HepG2 (cell line): ENCODE results near the gene SEPHS2. TPM values are rescaled to one million over a fixed set of nuclear protein-coding genes. Genes with fewer than 3 reads are reported as not detected.

Experiments used
- BCL6 ChIP-seq: IDR thresholded peaks from 2 replicates; pipeline ENCODE4 v1.6.1; 2016; ENCODE audit warnings: missing genetic modification reagents, missing compliant biosample characterization
- DMTF1 ChIP-seq: sonication (generic); formaldehyde crosslinking; IDR thresholded peaks from 2 replicates; pipeline ENCODE4 v1.4.0; 2020; ENCODE audit warnings: mild to moderate bottlenecking, missing genetic modification reagents
- HOXD1 ChIP-seq: sonication (generic); formaldehyde crosslinking; IDR thresholded peaks from 2 replicates; pipeline ENCODE4 v1.5.0; 2020; ENCODE audit warnings: missing genetic modification reagents
- IKZF1 ChIP-seq: fragments of 450-650 bp; IDR thresholded peaks from 2 replicates; pipeline ENCODE4 v1.7.1; 2016
- MAZ ChIP-seq, 2 experiments: sonication (generic) in 1 of 2; formaldehyde crosslinking in 1 of 2; IDR thresholded peaks; 2 replicates each; pipeline versions ENCODE4 v1.5.0 to v1.6.1; 2012 to 2020; ENCODE audit warnings: low read depth in 2 of 2, mild to moderate bottlenecking in 2 of 2, borderline replicate concordance in 1 of 2, improper control_type of control experiment in 1 of 2, low read length in 1 of 2, missing genetic modification reagents in 1 of 2, moderate library complexity in 1 of 2
- MED8 ChIP-seq: sonication (generic); formaldehyde crosslinking; IDR thresholded peaks from 2 replicates; pipeline ENCODE4 v1.8.1; 2023; ENCODE audit warnings: mild to moderate bottlenecking, missing genetic modification reagents; ENCODE audit not compliant: insufficient replicate concordance
- MXD4 ChIP-seq: IDR thresholded peaks from 2 replicates; pipeline ENCODE4 v1.6.1; 2016; ENCODE audit warnings: mild to moderate bottlenecking, missing biosample characterization, missing genetic modification reagents
- NR2F6 ChIP-seq, 2 experiments: IDR thresholded peaks; 2 replicates each; pipeline ENCODE4 v1.6.1; 2016; ENCODE audit warnings: antibody characterized with exemption in 1 of 2, mild to moderate bottlenecking in 1 of 2
- PPARG ChIP-seq: conservative IDR thresholded peaks from 2 replicates; pipeline ENCODE4 v1.6.1; 2016; ENCODE audit warnings: missing biosample characterization, missing genetic modification reagents
- RXRA ChIP-seq: sonication (generic); formaldehyde crosslinking; IDR thresholded peaks from 2 replicates; pipeline ENCODE4 v1.5.1; 2020; ENCODE audit warnings: missing genetic modification reagents
- SAP130 ChIP-seq: IDR thresholded peaks from 2 replicates; pipeline ENCODE4 v1.6.1; 2016; ENCODE audit warnings: low read depth
- SP2 ChIP-seq: sonication (generic); formaldehyde crosslinking; IDR thresholded peaks from 2 replicates; pipeline ENCODE4 v1.5.1; 2020; ENCODE audit warnings: mild to moderate bottlenecking, missing genetic modification reagents
- SP5 ChIP-seq: IDR thresholded peaks from 2 replicates; pipeline ENCODE4 v1.6.1; 2016; ENCODE audit warnings: low read depth, borderline replicate concordance
- TBX2 ChIP-seq: sonication (generic); formaldehyde crosslinking; IDR thresholded peaks from 2 replicates; pipeline ENCODE4 v1.5.0; 2020; ENCODE audit warnings: missing genetic modification reagents, mild to moderate bottlenecking, borderline replicate concordance
- TEAD3 ChIP-seq: optimal IDR thresholded peaks from 2 replicates; pipeline ENCODE3; 2016; ENCODE audit warnings: borderline replicate concordance
- THAP11 ChIP-seq: IDR thresholded peaks from 2 replicates; pipeline ENCODE4 v1.6.1; 2016; ENCODE audit warnings: missing biosample characterization, missing genetic modification reagents
- THAP7 ChIP-seq: sonication (generic); formaldehyde crosslinking; IDR thresholded peaks from 2 replicates; pipeline ENCODE4 v1.8.1; 2023; ENCODE audit warnings: mild to moderate bottlenecking, missing genetic modification reagents
- THRA ChIP-seq: sonication (generic); formaldehyde crosslinking; IDR thresholded peaks from 2 replicates; pipeline ENCODE4 v1.4.0; 2020; ENCODE audit warnings: missing genetic modification reagents, borderline replicate concordance
- ZBTB3 ChIP-seq: sonication (generic); formaldehyde crosslinking; IDR thresholded peaks from 2 replicates; pipeline ENCODE4 v1.4.0; 2020; ENCODE audit warnings: low read depth, mild to moderate bottlenecking, moderate library complexity, missing genetic modification reagents, borderline replicate concordance
- ZFP91 ChIP-seq: sonication (generic); formaldehyde crosslinking; IDR thresholded peaks from 2 replicates; pipeline ENCODE4 v1.9.0; 2022; ENCODE audit warnings: missing genetic modification reagents, mild to moderate bottlenecking, borderline replicate concordance
- ZMYM3 ChIP-seq: sonication (generic); formaldehyde crosslinking; IDR thresholded peaks from 2 replicates; pipeline ENCODE4 v1.5.1; 2020; ENCODE audit warnings: mild to moderate bottlenecking, missing genetic modification reagents
- ZNF331 ChIP-seq: sonication (generic); formaldehyde crosslinking; IDR thresholded peaks from 2 replicates; pipeline ENCODE4 v1.4.0; 2020; ENCODE audit warnings: missing genetic modification reagents
- ZNF7 ChIP-seq: IDR thresholded peaks from 2 replicates; pipeline ENCODE4 v1.6.1; 2016; ENCODE audit warnings: missing biosample characterization, missing genetic modification reagents
- ZNF788 ChIP-seq: sonication (generic); formaldehyde crosslinking; IDR thresholded peaks from 2 replicates; pipeline ENCODE4 v1.5.0; 2020; ENCODE audit warnings: mild to moderate bottlenecking, missing genetic modification reagents, borderline replicate concordance
- polyA plus RNA-seq, 8 experiments: library from polyadenylated mRNA; depleted of rRNA in 3 of 8; stranded (reverse) in 7 of 8; unstranded in 1 of 8; fragments of >200 nt; fragmentation: Illumina TruSeq in 4 of 8; extraction: Trizol in 4 of 8; gene quantifications; 2 replicates each; pipeline versions ENCODE4 v1.2.1 to v1.2.3, GENCODE V29; 2011 to 2016; ENCODE audit warnings: low read depth in 4 of 8, missing spikeins in 1 of 8, mixed read lengths in 1 of 8; ENCODE audit not compliant: insufficient read depth in 1 of 8
- total RNA-seq, 5 experiments: library from RNA; depleted of rRNA; stranded (reverse); fragments of >200 nt; fragmentation: Illumina TruSeq; extraction: Trizol; gene quantifications; 2 replicates each; pipeline ENCODE4 v1.2.3, GENCODE V29; 2016; ENCODE audit warnings: low read depth in 1 of 5

SEPHS2 gene
- total and polyA plus RNA-seq, 2 of the 13 experiments (the other 11 are each of a cell fraction or from before 2014, with no cell fraction given): 20.7 to 127 TPM

- TF ChIP-seq DMTF1 (CRISPR knock-in tag) (no peak), SP5 (CRISPR knock-in tag) (no peak), RXRA (CRISPR knock-in tag) (peak; percentile 46; the same call in 1 of the 2 replicates), SAP130 (CRISPR knock-in tag) (0 out of 2 replicates have a peak, but pooled peaks have one; percentile 20), ZNF7 (peak; percentile 39; the same call in 1 of the 2 replicates), TEAD3 (CRISPR knock-in tag) (peak; percentile 53), IKZF1 (no peak), ZNF331 (CRISPR knock-in tag) (no peak), THAP11 (CRISPR knock-in tag) (no peak), SP2 (CRISPR knock-in tag) (no peak), MXD4 (CRISPR knock-in tag) (no peak), BCL6 (CRISPR knock-in tag) (0 out of 2 replicates have a peak, but pooled peaks have one; percentile 14), ZMYM3 (CRISPR knock-in tag) (peak; percentile 94), THAP7 (CRISPR knock-in tag) (no peak), ZFP91 (no peak), HOXD1 (CRISPR knock-in tag) (no peak), ZNF788 (peak; percentile 41; the same call in 1 of the 2 replicates), TBX2 (peak; percentile 62; the same call in 1 of the 2 replicates), MED8 (CRISPR knock-in tag) (no peak), NR2F6 (IDR thresholded peaks at IDR 0.05) (0 out of 2 replicates have a peak, but pooled peaks have one; percentile 14), NR2F6 (CRISPR knock-in tag; IDR thresholded peaks at IDR 0.05) (peak; percentile 31), PPARG (CRISPR knock-in tag) (peak; percentile 40; the same call in 1 of the 2 replicates), ZBTB3 (CRISPR knock-in tag) (0 out of 2 replicates have a peak, but pooled peaks have one; percentile 60), THRA (CRISPR knock-in tag) (no peak), MAZ (IDR thresholded peaks at IDR 0.05; ENCODE audit: borderline replicate concordance, low read depth, low read length) (no peak), MAZ (CRISPR knock-in tag; IDR thresholded peaks at IDR 0.05; ENCODE audit: low read depth) (0 out of 2 replicates have a peak, but pooled peaks have one; percentile 54)
Observed at GRCh38 chr16:30472328-30472942, 26.8 kb upstream of the SEPHS2 start, which contains the start of gene ITGAL (continued).
